HepG2 (cell line): ENCODE measurements around the gene MYO3B.

Source experiments
- PHF21A ChIP-seq: sonication (generic); formaldehyde crosslinking; IDR thresholded peaks from 2 replicates; pipeline ENCODE4 v1.5.0; 2020; ENCODE audit warnings: mild to moderate bottlenecking, missing genetic modification reagents
- ZNF777 ChIP-seq: sonication (generic); formaldehyde crosslinking; IDR thresholded peaks from 2 replicates; pipeline ENCODE4 v1.4.0; 2020; ENCODE audit warnings: missing genetic modification reagents
- TF ChIP-seq, protein P1 (sequence below), 2 experiments: sonication (generic) in 1 of 2; formaldehyde crosslinking in 1 of 2; IDR thresholded peaks; 2 replicates each; pipeline versions ENCODE4 v1.5.1 to v1.6.1; 2011 to 2020; ENCODE audit warnings: borderline replicate concordance in 1 of 2, low read depth in 1 of 2, low read length in 1 of 2, mild to moderate bottlenecking in 1 of 2, missing genetic modification reagents in 1 of 2, moderate library complexity in 1 of 2

DNA sequence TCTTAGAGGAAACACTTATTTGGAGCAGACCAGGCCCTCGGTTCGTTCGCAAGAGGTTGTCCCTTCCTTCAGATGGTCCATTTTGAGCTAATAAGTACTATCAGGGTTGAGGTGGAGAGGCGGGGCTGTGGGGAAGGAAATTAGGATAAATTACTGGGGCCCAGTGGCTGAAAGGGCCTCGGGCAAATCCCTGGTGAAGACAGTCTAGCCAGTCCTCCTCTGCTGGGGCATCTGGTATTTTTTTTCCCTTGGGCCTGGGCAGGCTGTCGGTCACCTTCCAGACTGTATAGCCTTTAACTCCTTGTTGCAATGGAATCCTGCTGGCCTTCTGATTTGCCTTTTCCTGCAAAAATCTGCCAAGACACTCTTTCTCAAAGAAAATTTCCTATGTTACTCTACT lies 1.7 kb upstream of the MYO3B start:
- TF ChIP-seq, protein P1, sequence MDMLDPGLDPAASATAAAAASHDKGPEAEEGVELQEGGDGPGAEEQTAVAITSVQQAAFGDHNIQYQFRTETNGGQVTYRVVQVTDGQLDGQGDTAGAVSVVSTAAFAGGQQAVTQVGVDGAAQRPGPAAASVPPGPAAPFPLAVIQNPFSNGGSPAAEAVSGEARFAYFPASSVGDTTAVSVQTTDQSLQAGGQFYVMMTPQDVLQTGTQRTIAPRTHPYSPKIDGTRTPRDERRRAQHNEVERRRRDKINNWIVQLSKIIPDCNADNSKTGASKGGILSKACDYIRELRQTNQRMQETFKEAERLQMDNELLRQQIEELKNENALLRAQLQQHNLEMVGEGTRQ (IDR thresholded peaks at IDR 0.05; ENCODE audit: low read depth, low read length), result no peak
- TF ChIP-seq, protein P1 (CRISPR knock-in tag; IDR thresholded peaks at IDR 0.05; ENCODE audit: borderline replicate concordance), result no peak
- TF ChIP-seq ZNF777 (CRISPR knock-in tag) (no peak), PHF21A (no peak)
